IMR-90 (cell line): Measurements from ENCODE around the gene POMGNT2. TPM values are rescaled to one million over a fixed set of nuclear protein-coding genes. Genes with fewer than 3 reads are reported as not detected.

Experiments
- ATAC-seq: fragments of 200-7000 bp; cut with Tn5 transposase; 2 replicates; pipeline ENCODE4 v1.9.1; 2020; ENCODE audit warnings: low read depth, mild to moderate bottlenecking, moderate library complexity
- BruUV-seq: library from RNA; stranded (reverse); fragments of 400-500 nt; replicated peaks from 2 replicates; lab custom pipeline; 2021; lab: Mats Ljungman, UMichigan
- CTCF ChIA-PET: fragments of 300-600 bp; formaldehyde crosslinking; extraction: SDS; loops from one replicate; lab custom pipeline; 2021; ENCODE audit warnings: antibody characterized with exemption; lab: Yijun Ruan, JAX
- POLR2A ChIA-PET: fragments of 300-600 bp; sonication (Branson Sonifier 250); formaldehyde crosslinking; loops from one replicate; lab custom pipeline; 2022; ENCODE audit warnings: antibody characterized with exemption; ENCODE audit not compliant: unreplicated experiment; lab: Charles Lee
- DNase-seq: peaks from one replicate; pipeline ENCODE4 v3.0.0; 2013
- H2AFZ ChIP-seq: replicated peaks from 2 replicates; pipeline ENCODE3; 2013; ENCODE audit warnings: low read length, mild to moderate bottlenecking; ENCODE audit not compliant: poor library complexity
- H2AK5ac ChIP-seq: 2 replicates; pipeline ENCODE4 v1.6.1; 2013; ENCODE audit warnings: low read depth, low read length, inconsistent platforms
- H2AK9ac ChIP-seq: replicated peaks from 2 replicates; pipeline ENCODE3; 2013; ENCODE audit warnings: mild to moderate bottlenecking, low read depth, low read length, moderate library complexity; ENCODE audit not compliant: poor library complexity
- H2BK120ac ChIP-seq: 2 replicates; pipeline ENCODE4 v1.6.1; 2013; ENCODE audit warnings: low read depth, low read length, inconsistent platforms
- H2BK15ac ChIP-seq: 3 replicates; pipeline ENCODE4 v1.6.1; 2013; ENCODE audit warnings: low read depth, low read length, inconsistent platforms
- H2BK20ac ChIP-seq: 2 replicates; pipeline ENCODE4 v1.6.1; 2013; ENCODE audit warnings: low read depth, mild to moderate bottlenecking, inconsistent platforms, low read length, moderate library complexity
- H2BK5ac ChIP-seq: 2 replicates; pipeline ENCODE4 v1.6.1; 2013; ENCODE audit warnings: mild to moderate bottlenecking, low read depth, low read length, inconsistent platforms; ENCODE audit not compliant: poor library complexity, severe bottlenecking
- H3K14ac ChIP-seq: replicated peaks from 2 replicates; pipeline ENCODE4 v1.6.1; 2013; ENCODE audit warnings: low read depth, low read length, inconsistent platforms
- H3K18ac ChIP-seq: 2 replicates; pipeline ENCODE4 v1.6.1; 2013; ENCODE audit warnings: low read depth, low read length, control low read depth
- H3K23ac ChIP-seq: 2 replicates; pipeline ENCODE4 v1.6.1; 2013; ENCODE audit warnings: low read depth, low read length, inconsistent platforms
- H3K27ac ChIP-seq: 2 replicates; pipeline ENCODE4 v1.5.1; 2013; ENCODE audit warnings: mild to moderate bottlenecking, control low read depth, low read length; ENCODE audit not compliant: insufficient read depth
- H3K27me3 ChIP-seq: 2 replicates; pipeline ENCODE4 v1.6.1; 2013; ENCODE audit warnings: low read length; ENCODE audit not compliant: control insufficient read depth, insufficient read depth
- H3K36me3 ChIP-seq: 2 replicates; pipeline ENCODE4 v1.6.1; 2013; ENCODE audit warnings: low read length, mixed read lengths; ENCODE audit not compliant: control insufficient read depth, insufficient read depth
- H3K4ac ChIP-seq: 2 replicates; pipeline ENCODE4 v1.6.1; 2013; ENCODE audit warnings: low read depth, low read length, inconsistent platforms
- H3K4me1 ChIP-seq: 2 replicates; pipeline ENCODE4 v1.6.1; 2013; ENCODE audit warnings: low read length, mixed read lengths; ENCODE audit not compliant: control insufficient read depth, insufficient read depth
- H3K4me2 ChIP-seq: 2 replicates; pipeline ENCODE4 v1.6.1; 2013; ENCODE audit warnings: low read depth, mild to moderate bottlenecking, control low read depth, low read length, moderate library complexity
- H3K4me3 ChIP-seq: 2 replicates; pipeline ENCODE4 v1.5.1; 2013; ENCODE audit warnings: low read depth, mild to moderate bottlenecking, control low read depth, low read length, moderate library complexity; ENCODE audit not compliant: insufficient read depth
- H3K56ac ChIP-seq: 2 replicates; pipeline ENCODE4 v1.6.1; 2013; ENCODE audit warnings: low read length, inconsistent platforms; ENCODE audit not compliant: insufficient read depth; ENCODE audit errors: extremely low read depth
- H3K79me1 ChIP-seq, 2 experiments: 2 replicates each; pipeline ENCODE4 v1.6.1; 2013; ENCODE audit warnings: low read length in 2 of 2, inconsistent platforms in 1 of 2, low read depth in 1 of 2
- H3K9ac ChIP-seq: 2 replicates; pipeline ENCODE4 v1.6.1; 2013; ENCODE audit warnings: low read depth, low read length, control low read depth
- H3K9me1 ChIP-seq: 2 replicates; pipeline ENCODE4 v1.6.1; 2013; ENCODE audit warnings: low read length, inconsistent platforms; ENCODE audit not compliant: insufficient read depth
- H3K9me3 ChIP-seq: 2 replicates; pipeline ENCODE4 v1.6.1; 2013; ENCODE audit warnings: low read length; ENCODE audit not compliant: control insufficient read depth, insufficient read depth
- H4K20me1 ChIP-seq: 2 replicates; pipeline ENCODE4 v1.6.1; 2013; ENCODE audit warnings: low read length, inconsistent platforms; ENCODE audit not compliant: insufficient read depth
- H4K5ac ChIP-seq: 2 replicates; pipeline ENCODE4 v1.6.1; 2013; ENCODE audit warnings: mild to moderate bottlenecking, low read depth, low read length, control low read depth
- H4K8ac ChIP-seq, 2 experiments: 2 replicates each; pipeline ENCODE4 v1.6.1; 2013; ENCODE audit warnings: low read depth in 2 of 2, low read length in 2 of 2, control low read depth in 1 of 2, inconsistent platforms in 1 of 2
- H4K91ac ChIP-seq: 2 replicates; pipeline ENCODE4 v1.6.1; 2013; ENCODE audit warnings: low read depth, low read length, inconsistent platforms; ENCODE audit not compliant: insufficient read depth
- BHLHE40 ChIP-seq: fragments of 150-350 bp; IDR thresholded peaks from 2 replicates; pipeline ENCODE4 v1.6.1; 2016; ENCODE audit warnings: mild to moderate bottlenecking, low read depth, low read length
- CEBPB ChIP-seq: IDR thresholded peaks from 2 replicates; pipeline ENCODE4 v1.6.1; 2012; ENCODE audit warnings: low read depth, low read length, improper control_type of control experiment
- MAZ ChIP-seq: IDR thresholded peaks from 2 replicates; pipeline ENCODE4 v1.6.1; 2012; ENCODE audit warnings: low read depth, mild to moderate bottlenecking, low read length, improper control_type of control experiment, moderate library complexity, borderline replicate concordance
- MXI1 ChIP-seq: IDR thresholded peaks from 2 replicates; pipeline ENCODE4 v1.6.1; 2012; ENCODE audit warnings: low read depth, mild to moderate bottlenecking, low read length, moderate library complexity, borderline replicate concordance
- POLR2A ChIP-seq: IDR thresholded peaks from 2 replicates; pipeline ENCODE4 v1.6.1; 2012; ENCODE audit warnings: mild to moderate bottlenecking, low read depth, low read length
- RAD21 ChIP-seq: IDR thresholded peaks from 2 replicates; pipeline ENCODE4 v1.6.1; 2012; ENCODE audit warnings: low read length, improper control_type of control experiment
- RFX5 ChIP-seq: IDR thresholded peaks from 2 replicates; pipeline ENCODE4 v1.8.0; 2012; ENCODE audit warnings: low read depth, mild to moderate bottlenecking, low read length, moderate library complexity
- dilution Hi-C: fragments of 300-500 bp; cut with HindIII; formaldehyde crosslinking; loops from one replicate; pipeline ENCODE4 v1.14.3; 2018; ENCODE audit warnings: low sequenced_read_pairs; ENCODE audit not compliant: unreplicated experiment
- in situ Hi-C: fragments of 300-500 bp; cut with MboI; formaldehyde crosslinking; loops from 3 replicates; pipeline ENCODE4 v1.14.3; 2019; ENCODE audit warnings: low sequenced_read_pairs, inconsistent platforms, mixed read lengths
- intact Hi-C: fragments of 100-400 bp; cut with micrococcal nuclease; formaldehyde crosslinking; loops from 2 replicates; pipeline ENCODE4 v1.10.0; 2022
- polyA plus RNA-seq, 3 experiments: library from polyadenylated mRNA; depleted of rRNA; stranded (reverse); fragments of >200 nt; gene quantifications; 2 replicates each; pipeline ENCODE4 v1.2.3, GENCODE V29; 2012; ENCODE audit warnings: low replicate concordance in 1 of 3
- total RNA-seq: library from RNA; depleted of rRNA; stranded (reverse); fragments of >200 nt; gene quantifications from 2 replicates; pipeline ENCODE4 v1.2.3, GENCODE V29; 2012
- TF ChIP-seq, protein P1 (sequence below): fragments of 150-350 bp; IDR thresholded peaks from 2 replicates; pipeline ENCODE4 v1.6.1; 2016; ENCODE audit warnings: low read depth, mild to moderate bottlenecking, low read length, moderate library complexity, borderline replicate concordance
- TF ChIP-seq, protein P2 (sequence below): fragments of 150-350 bp; IDR thresholded peaks from 2 replicates; pipeline ENCODE4 v1.6.1; 2017; ENCODE audit warnings: mild to moderate bottlenecking, antibody characterized with exemption, low read length, low read depth

The POMGNT2 gene
- total and polyA plus RNA-seq, 2 of the 4 experiments (the other 2 are of a cell fraction) = 7.5 to 16.2 TPM

DNA sequence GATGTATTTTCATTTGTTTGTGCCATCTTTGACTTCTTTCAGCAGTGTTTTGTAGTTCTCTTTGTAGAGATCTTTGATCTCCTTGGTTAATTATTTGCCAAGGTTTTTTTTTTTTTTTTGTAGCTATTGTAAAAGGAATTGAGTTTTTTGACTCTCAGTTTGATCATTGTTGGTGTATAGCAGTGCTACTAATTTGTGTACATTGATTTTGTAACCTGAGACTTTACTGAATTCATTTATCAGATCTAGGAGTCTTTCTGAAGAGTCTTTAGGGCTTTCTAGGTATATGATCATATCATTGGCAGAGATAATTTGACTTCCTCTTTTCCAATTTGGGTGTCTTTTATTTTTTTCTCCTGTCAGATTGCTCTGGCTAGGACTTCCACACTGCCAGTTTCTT is 42.2 kb upstream of the POMGNT2 start:
- POLR2A ChIA-PET = no interaction called here
- in situ Hi-C loops = no loop called here

More for the DNA sequence above, 42.2 kb upstream of the POMGNT2 start:
- no peak overlapping the region for H2BK5ac ChIP-seq
- peaks cover 2% of the 10 kb centered on the region; the same call in 1 of the 2 replicates for H3K4me1 ChIP-seq
- H4K5ac ChIP-seq = no peak overlapping the region
- H2BK20ac ChIP-seq = no peak overlapping the region
- CTCF ChIA-PET = no interaction called here
- no peaks in the 10 kb centered on the region for H3K36me3 ChIP-seq
- no TSS peak for BruUV-seq
- no peaks in the 10 kb centered on the region for H3K9me3 ChIP-seq
- H3K27me3 ChIP-seq = peaks cover 14% of the 10 kb centered on the region
- DNase-seq = no peak
- no peak overlapping the region for H3K14ac ChIP-seq
- no peak overlapping the region for H3K4ac ChIP-seq
- TF ChIP-seq POLR2A = no peak
- TF ChIP-seq MAZ = no peak
- no peak for TF ChIP-seq RAD21
- TF ChIP-seq, protein P1, sequence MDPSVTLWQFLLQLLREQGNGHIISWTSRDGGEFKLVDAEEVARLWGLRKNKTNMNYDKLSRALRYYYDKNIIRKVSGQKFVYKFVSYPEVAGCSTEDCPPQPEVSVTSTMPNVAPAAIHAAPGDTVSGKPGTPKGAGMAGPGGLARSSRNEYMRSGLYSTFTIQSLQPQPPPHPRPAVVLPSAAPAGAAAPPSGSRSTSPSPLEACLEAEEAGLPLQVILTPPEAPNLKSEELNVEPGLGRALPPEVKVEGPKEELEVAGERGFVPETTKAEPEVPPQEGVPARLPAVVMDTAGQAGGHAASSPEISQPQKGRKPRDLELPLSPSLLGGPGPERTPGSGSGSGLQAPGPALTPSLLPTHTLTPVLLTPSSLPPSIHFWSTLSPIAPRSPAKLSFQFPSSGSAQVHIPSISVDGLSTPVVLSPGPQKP = no peak
- TF ChIP-seq BHLHE40 = no peak
- TF ChIP-seq, protein P2, sequence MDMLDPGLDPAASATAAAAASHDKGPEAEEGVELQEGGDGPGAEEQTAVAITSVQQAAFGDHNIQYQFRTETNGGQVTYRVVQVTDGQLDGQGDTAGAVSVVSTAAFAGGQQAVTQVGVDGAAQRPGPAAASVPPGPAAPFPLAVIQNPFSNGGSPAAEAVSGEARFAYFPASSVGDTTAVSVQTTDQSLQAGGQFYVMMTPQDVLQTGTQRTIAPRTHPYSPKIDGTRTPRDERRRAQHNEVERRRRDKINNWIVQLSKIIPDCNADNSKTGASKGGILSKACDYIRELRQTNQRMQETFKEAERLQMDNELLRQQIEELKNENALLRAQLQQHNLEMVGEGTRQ = no peak
- TF ChIP-seq MXI1 = no peak
- no peak for TF ChIP-seq CEBPB
- no peak for TF ChIP-seq RFX5
- no peak overlapping the region for H2AFZ ChIP-seq
- H4K91ac ChIP-seq = no peak overlapping the region
- no peak overlapping the region for H3K18ac ChIP-seq
- no peak overlapping the region for H3K23ac ChIP-seq
- ATAC-seq = no peak
- intact Hi-C loops = no loop called here
- H2AK9ac ChIP-seq = no peak overlapping the region
- H3K4me2 ChIP-seq = no peak overlapping the region
- no peak overlapping the region for H3K56ac ChIP-seq
- H2AK5ac ChIP-seq = no peak overlapping the region
- no peak overlapping the region for H3K9ac ChIP-seq
- H4K8ac ChIP-seq = no peak overlapping the region
- no peak overlapping the region for H2BK120ac ChIP-seq
- H3K27ac ChIP-seq = no peak overlapping the region
- H3K9me1 ChIP-seq = peaks cover 2% of the 10 kb centered on the region; the same call in 1 of the 2 replicates
- dilution Hi-C loops = no loop called here
- no peaks in the 10 kb centered on the region for H3K79me1 ChIP-seq
- H2BK15ac ChIP-seq = no peak overlapping the region
- no peaks in the 10 kb centered on the region for H4K20me1 ChIP-seq
- H3K4me3 ChIP-seq = no peak overlapping the region
